DMS114 treated with DMSO at 0.1 percent for 48 hours (cell line): ENCODE results near the gene PRKG1.
"Not testable (repeated sequence)": the region's sequence is repeated elsewhere in the genome, so short reads cannot be mapped to it uniquely, and the experiment has no call there.

Source experiments
- DNase-seq: peaks from one replicate; lab custom pipeline; 2025; ENCODE audit not compliant: unreplicated experiment; lab: John Stamatoyannopoulos, UW

PRKG1 gene

DNA sequence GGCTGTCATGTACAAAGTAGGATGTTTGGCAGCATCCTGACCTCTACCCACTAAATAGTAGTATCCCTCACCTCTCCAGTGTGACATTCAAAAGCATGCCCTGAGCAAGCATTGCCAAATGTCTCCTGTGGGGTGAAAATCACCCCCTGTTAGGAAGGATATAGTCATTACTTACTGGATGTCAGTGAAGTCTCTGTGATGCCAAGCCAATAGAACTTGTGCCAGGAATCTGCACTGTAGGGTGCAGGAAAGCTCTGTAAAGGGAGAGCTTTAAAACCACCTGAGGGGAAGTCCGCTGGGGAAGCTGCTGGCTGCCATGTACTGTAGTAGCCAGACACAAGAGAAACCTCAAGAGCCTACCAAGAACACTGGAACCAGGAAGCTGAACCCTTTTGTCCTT is 1069.1 kb downstream of the PRKG1 start:
- no peak for DNase-seq

DNA sequence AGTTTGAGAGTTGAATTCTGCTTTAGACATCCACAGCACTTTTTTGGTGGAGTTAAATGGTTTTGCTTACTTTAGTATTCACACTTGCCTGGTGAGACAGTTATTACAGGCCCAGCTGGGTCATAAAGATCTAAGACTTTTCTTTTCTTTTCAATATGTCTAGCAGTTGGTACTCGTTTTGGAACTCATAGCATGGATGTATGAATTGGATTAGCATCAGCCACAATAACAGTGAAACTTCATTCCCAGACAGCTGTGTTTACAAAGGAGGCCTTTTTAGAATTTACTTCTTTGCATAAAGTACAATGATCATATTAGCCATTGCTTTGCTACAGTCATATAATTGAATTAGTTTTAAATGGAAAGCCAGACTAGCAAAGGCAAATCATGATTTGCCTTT is 1071.3 kb downstream of the PRKG1 start:
- DNase-seq = no peak

DNA sequence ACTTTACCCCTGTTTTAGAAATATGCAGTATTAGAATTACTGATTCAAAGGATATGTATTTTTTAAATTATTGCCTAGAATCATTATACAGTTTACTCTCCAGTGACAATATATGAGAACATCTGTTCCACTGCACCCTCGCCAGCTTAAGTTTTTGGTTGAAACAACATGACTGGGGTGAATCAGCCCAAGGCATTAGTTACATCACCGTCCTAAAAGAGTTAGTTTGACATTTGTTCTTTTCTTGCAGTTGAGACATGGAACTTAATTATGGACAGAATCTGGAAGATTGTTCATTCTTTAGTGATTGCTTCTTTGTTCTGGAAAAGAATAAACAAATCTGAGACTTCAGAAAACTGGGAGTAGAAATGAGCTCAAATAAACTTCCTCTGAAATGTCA is 1072.5 kb downstream of the PRKG1 start:
- DNase-seq = no peak

DNA sequence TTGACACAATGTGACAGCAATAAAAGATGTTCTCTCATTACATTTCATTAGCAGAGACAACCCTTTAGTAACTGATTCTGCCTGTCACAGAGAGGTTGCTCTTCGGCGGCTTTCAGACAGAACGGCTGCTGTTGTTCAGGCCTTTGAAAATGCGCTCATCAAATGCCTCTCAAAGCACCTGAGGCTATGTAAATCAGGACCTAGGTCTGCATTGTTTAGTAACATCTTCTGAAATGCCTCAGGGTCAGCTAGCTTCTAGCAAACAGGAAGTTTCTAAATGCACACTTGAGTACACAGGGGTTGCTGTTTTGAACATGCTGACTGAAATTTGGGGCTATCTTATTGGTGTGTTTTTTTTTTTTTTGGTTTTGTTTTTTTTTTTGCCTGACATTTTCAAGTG is 1096.5 kb downstream of the PRKG1 start:
- DNase-seq = no peak

DNA sequence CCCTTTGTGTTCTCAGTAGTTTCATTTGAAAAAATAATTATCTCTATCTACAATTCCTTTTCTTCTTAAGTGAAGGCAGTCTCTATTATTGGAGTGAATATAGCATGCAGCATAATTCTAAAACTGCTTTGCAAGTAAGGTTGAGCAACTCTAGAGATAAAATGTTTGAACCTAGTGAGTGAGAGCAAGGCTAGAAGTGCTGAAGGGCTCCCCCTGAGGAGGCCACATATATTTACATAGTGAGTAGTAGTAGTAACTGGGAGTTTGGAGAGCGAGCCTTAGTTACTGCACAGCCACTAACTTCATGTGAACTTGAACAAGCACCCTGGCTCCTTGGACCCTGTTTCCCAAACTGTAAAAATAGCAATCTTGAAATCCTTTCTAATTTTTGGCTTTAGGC is 1098.3 kb downstream of the PRKG1 start:
- DNase-seq = no peak

DNA sequence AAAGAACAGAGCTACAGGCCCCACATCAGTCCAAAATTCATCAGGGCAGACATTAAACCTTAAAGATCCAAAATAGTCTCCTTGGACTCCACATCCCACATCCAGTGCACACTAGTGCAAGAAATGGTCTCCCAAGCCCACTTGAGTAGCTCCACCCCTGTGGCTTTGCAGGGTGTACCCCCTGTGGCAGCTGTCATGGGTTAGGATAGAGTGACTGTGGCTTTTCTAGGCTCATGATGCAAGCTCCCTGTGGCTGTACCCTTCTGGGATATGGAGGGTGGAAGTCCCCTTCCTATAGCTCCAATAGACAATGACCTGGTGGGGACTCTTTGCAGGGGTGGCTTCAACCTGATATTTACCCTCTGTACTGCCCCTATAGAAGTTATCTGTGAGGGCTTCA is 1111.0 kb downstream of the PRKG1 start:
- DNase-seq = no peak

DNA sequence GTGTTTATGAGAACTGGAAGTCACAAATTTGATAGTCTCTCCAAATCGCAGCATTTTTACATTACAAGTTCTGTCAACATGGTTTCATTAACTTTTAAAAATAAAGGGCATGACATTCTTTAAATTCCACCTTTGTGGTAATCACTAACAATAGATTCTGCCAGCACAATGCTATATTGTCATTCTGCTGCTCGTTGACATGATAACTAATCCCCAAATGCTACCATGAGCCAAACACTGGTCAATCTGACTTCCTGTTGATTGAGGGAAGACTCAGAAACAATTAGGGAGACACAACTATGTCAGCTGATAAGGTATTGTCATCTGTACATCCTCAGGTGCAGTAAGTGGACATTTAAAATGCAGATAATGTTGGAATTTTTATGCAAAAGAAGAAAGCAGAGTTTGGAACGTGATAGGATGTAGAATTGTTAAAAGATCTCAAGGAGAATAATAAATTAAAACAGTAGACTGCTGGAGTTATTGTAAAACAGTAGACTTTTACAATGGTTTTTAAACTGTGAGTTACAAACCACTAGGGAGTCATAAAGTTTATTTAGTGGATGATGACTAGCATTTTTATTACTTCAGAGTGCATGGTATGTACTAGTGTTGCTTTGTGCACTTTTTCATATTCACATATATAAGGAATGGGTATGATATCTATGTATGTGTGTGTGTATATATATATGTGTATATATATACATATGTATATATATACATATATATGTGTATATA is 1113.4 kb downstream of the PRKG1 start:
- DNase-seq = no peak

DNA sequence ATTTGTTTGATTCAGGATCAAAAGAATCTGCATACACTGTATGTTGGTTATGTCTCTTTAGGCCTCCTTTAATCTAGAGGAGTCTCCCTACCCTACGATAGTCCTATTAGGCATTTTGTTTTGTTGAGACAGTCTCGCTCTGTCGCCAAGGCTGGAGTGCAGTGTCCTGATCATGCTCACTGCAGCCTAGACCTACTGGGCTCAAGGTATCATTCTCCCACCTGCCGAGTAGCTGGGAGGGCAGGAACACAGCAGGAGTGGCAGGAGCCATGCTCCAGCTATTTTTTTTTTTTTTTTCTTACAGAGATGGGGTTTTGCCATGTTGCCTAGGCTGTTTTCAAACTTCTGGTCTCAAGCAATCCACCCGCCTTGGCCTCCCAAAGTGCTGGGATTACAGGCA is 1116.8 kb downstream of the PRKG1 start:
- DNase-seq = no peak

DNA sequence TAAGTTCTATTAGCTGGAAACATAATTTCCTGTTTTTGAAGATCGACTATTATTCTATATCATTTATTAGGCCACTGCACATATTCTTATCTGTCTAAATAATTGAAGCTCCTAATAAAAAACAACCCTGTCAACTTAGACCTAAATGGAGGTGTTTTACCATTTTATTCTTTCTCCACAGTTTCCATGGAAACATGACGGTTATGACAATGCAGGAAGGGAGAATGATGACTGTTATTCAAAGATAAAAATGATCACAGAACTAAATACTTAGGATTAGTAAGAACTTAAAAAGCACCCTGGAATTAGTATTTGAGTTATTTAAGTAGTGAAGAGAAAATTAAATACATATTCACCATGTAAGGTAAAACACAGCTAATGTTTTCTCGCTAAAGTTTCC is 1119.9 kb downstream of the PRKG1 start:
- DNase-seq = no peak

DNA sequence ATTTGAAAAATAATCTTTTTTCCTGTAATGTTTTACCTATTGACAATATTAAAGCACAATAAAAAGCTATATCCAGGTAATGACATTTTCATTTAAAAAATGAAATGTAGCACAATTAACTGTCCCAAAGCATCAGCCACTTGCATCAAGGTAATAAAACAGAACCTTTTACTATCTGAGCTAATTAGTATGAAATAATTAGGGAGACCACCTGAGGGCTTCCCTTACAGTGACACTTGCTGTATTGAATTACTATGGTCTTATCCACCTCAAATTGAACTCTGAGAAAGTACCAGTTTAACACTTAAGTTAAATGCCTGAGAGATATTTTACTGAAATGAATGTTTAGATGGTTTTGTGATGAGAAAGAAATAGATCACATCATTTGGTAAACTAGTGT is 1120.4 kb downstream of the PRKG1 start:
- no peak for DNase-seq

DNA sequence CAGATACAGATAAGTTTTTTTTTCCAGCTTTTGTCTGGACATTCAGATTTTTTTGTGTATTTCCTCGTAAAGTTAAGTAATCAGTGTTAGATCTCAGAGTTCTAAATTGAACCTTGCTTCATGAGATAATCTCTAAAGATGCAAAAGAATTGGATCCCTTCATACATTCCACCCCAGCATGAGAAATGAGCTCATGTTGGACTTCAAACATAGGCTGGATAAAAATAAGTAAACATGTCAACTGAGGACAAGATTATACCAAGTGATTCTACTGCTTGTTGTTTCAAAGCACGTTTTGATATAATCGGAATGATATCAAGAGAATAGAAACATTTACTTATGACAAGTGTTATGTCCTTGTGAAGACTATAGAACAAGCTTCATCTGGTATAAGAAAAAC is 1122.8 kb downstream of the PRKG1 start:
- no peak for DNase-seq

DNA sequence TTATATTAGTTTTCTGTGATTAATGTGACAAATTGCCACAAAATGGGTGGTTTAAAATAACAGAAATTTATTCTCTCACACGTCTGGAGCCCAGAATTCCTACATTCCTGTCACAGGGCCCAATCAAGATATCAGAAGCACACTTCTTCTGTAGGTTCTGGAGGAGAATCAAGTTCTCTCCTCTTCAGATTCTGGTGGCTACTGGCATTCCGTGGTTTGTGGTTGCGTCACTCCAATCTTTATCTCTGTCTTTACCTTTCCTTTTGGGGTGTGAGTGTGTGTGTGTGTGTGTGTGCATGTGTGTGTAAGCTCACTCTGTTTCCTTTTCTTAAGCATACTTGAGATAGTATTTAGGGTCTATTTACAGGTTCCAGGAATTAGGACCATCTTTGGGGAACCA is 1124.3 kb downstream of the PRKG1 start:
- no peak for DNase-seq

DNA sequence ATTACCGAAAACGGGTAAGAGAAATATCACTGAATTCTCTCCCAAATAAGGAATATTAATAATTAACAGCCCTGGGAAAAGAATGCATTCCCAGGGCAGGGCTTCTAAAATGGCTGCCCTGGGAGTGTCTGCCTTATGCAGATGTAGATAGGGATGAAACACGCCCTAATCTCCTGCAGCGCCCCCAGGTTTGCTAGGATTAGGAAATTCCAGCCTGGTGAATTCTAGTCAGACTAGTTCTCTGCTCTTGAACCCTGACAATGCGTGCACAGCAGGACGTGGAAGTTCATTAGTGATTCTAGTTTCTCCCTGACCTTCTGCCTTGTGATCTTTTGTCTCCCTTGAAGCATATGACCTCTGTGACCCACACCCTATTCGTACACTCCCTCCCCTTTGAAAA is 1130.6 kb downstream of the PRKG1 start:
- not testable (repeated sequence) for DNase-seq

DNA sequence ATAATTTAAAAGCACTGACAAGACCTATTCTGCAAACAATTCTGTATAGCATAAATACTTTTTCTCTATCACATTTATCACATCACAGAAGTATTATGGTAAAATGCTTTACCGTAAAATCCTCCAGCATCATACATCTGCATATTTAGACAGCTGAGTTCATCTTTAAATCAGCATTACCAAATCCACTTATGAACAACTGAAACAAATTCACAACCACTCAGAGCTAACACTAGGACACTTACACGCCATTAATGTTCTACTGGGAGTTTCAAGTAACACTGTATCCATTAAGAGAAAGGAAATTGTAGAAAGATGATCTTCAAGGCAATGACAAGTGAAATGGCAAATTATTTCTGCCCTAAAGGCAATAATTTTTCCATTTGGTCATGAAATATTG is 1134.1 kb downstream of the PRKG1 start:
- no peak for DNase-seq

DNA sequence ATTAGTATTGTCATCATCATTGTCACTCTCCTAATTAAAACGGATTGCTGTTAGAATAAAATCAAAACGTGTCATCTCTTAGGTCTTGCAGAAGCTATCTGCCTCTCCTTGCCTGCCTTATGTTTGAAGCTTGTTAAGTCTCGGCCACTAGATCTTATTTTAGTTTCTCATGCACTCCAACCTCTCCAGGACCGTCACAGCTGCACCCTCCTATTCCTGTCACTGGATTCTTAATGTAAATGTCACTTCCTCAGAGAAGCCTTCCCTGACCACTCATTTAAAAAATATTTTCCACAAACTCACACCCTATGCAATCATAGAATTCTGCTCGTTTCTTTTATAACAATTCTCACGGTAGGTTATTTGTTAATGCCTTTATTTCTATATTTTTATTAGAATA is 1135.9 kb downstream of the PRKG1 start:
- DNase-seq = no peak

DNA sequence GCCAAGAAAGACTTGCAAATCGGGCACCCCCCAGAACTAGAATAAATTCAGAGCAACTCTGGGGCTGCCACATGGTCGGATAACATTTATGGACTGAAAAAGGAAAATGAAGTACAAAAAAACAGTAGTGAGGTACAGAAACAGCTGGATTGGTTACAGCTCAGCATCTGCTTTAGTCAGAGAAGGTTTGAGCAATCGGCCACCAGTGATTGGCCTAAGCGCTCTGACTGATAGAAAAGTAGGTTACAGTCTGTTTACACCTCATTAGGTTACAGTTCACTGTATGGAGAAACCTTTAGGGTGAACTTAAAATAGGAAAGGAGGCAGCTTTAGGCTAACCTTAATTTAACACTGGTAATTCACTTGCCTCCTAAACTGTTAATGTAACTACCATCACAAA is 1137.8 kb downstream of the PRKG1 start:
- no peak for DNase-seq

DNA sequence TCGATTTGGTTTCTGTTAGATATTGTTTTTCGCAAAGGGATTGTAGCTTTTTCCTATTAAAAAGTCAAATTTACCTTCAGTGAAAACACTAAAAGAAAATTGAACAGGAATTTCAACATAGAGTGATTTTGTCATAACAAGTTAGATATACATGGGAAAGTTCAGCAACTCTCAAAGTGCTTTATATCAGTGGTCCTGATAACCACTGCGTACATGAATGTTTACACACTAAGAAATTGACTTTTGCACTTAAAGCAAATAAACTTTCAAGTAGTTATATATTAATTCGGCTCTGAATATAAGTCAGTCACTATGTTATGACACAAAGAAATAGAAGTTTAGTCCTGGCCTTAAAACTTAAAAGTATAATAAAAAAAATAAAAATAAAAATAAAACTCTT is 1138.5 kb downstream of the PRKG1 start:
- no peak for DNase-seq

DNA sequence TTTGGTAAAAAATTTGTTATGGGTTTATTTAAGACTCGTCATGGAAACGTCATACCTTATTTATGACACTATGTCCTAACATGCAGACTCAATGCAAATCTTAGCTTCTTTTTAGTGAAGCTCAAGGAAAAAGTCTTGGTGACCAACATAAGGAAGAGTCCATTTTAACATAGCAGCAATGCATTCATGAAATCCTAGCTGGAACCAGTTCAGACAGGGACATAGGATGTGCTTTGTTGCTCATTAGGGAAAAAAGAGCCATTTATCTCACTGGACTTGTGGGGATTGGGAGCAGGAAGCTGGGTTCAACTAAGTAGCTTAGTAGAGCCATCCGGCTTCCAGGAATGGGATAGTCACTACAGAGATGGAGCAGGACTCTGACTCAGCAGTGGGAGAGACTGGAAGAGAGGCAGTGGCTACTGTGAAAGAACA is 1139.0 kb downstream of the PRKG1 start:
- DNase-seq = no peak

DNA sequence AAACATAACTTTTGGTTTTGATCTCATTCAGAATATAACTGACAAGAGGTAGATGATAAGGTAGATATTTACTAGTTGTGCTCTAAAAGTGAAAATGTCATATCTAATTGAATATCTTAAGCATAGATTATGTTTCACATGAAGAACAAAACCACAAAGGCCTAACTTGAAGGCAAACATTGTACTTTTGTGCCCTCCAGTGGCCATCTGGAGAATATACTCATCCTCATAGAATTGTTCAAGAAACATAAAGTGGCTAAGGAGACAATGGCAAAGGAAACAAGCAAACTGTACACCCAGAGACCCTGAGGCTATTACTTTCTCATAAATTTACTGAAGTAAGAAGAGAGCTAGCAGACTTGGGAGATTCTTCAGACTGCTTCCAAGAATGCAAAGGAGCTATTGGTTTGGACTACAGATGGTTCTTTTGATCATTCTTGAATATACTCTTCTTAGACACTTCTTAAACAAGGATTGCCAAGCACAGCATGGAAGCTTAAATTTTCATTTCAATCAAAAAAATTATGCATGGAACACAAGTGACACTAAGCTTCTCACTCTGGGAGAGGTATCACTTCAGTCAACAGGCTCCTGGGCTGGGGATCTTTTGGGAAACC is 1141.6 kb downstream of the PRKG1 start:
- peak; percentile 76 for DNase-seq

DNA sequence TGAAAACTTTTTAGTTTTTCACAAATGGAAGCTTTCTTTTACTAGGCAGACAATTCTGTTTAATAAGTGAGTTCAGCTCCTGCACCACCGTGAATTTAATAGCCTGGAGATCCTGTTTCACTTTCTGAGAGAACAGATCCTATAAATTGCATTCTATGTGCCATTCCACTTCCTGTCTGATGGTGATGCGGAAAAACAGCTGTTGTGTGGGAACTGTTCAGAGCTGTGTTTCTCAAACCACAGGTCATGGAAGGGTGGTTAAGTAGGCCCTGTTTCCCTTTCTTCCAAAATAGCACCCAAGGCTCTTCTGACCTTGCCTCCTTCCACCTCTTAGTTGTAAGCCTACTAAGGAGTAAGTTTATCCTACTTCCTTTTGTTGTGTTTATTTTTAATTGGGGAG is 1142.6 kb downstream of the PRKG1 start:
- DNase-seq = no peak

DNA sequence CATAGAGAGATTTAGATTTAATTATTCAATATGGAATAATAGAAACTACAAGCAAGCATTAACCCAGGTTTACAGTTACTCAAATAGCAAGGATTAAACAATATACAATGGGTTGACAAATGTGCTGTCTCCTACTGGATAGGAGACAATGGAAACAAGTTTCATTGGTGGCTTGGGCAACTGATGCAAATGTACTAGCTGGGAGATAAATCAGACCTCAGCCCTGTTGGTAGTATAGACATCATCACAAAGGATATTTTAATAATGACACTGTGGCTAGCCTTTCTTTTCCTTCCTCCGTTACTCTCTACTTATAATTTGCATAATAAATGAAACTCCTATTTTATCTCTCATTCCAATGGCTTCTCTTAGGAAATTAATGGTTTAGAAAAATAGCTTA is 1143.2 kb downstream of the PRKG1 start:
- no peak for DNase-seq

DNA sequence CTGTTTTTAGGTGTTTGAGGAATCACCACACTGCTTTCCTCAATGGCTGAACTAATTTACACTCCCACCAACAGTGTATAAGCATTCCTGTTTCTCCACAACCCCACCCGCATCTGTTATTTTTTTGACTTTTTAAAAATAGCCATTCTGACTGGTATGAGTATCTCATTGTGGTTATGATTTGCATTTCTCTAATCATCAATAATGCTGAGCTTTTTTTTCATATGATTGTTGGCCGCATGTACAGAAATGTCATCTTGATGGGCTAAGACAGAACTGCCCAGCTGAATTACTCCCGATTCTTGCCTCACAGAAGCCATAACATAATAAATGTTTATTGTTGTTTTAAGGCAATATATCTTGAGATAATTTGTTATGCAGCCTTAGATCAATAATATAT is 1146.7 kb downstream of the PRKG1 start:
- no peak for DNase-seq

DNA sequence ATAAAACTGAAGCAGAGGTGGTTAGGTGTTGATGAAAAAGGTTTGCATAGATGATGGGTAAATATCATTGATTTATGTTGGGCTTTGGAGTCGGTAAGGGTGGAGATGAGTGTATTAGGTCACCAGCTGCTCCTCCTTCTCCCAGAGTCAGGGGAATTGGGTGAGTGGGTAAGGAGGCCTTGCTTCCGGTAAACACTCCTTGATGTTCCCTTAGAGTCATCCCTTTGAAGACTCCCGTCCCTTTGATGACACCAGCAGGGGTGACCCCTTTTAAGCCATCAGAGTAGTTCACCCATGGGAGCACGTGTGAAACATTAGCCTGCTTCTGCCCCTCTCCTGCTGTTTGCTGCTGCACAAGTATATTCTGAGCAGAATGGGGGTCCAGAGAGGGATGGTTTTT is 1147.6 kb downstream of the PRKG1 start:
- DNase-seq = no peak
